GM12878 (cell line): ENCODE data around the gene SPIN1. TPM values are rescaled to one million over a fixed set of nuclear protein-coding genes. Genes with fewer than 3 reads are reported as not detected.

Source experiments
- ATAC-seq: fragments of 200-7000 bp; cut with Tn5 transposase; 3 replicates; pipeline ENCODE4 v1.9.1; 2020; ENCODE audit warnings: mild to moderate bottlenecking, moderate library complexity
- BruUV-seq: library from RNA; stranded (reverse); fragments of 400-500 nt; replicated peaks from 2 replicates; lab custom pipeline; 2021; lab: Mats Ljungman, UMichigan
- CTCF ChIA-PET: fragments of 300-600 bp; sonication (Branson Sonifier 250); formaldehyde crosslinking; extraction: SDS; loops from one replicate; lab custom pipeline; 2021; ENCODE audit warnings: inconsistent platforms; lab: Yijun Ruan, JAX
- POLR2A ChIA-PET: fragments of 350-600 bp; formaldehyde crosslinking; extraction: SDS; loops from one replicate; lab custom pipeline; 2021; ENCODE audit warnings: inconsistent platforms; lab: Charles Lee
- RAD21 ChIA-PET: fragments of 300-600 bp; sonication (Branson Sonifier 250); formaldehyde crosslinking; loops from one replicate; lab custom pipeline; 2023; ENCODE audit warnings: antibody characterized with exemption; ENCODE audit not compliant: unreplicated experiment; lab: Charles Lee
- SMC1A ChIA-PET: fragments of 300-600 bp; sonication (Branson Sonifier 250); formaldehyde crosslinking; loops from one replicate; lab custom pipeline; 2023; ENCODE audit not compliant: unreplicated experiment, uncharacterized antibody; lab: Charles Lee
- DNase-seq: peaks from one replicate; pipeline ENCODE4 v3.0.0-alpha.2; 2011; ENCODE audit warnings: low read depth, low spot score
- FAIRE-seq: peaks from 3 replicates; lab custom pipeline; 2011; peaks lifted over from hg19 to GRCh38; lab: Jason Lieb, UNC
- H2AFZ ChIP-seq: 2 replicates; pipeline ENCODE4 v1.6.0; 2011; ENCODE audit warnings: low read depth, low read length, control low read depth; ENCODE audit not compliant: control insufficient read depth
- H3K27ac ChIP-seq: 2 replicates; pipeline ENCODE4 v1.5.1; 2011; ENCODE audit warnings: control low read depth; ENCODE audit not compliant: control insufficient read depth, insufficient read depth
- H3K27me3 ChIP-seq, 2 experiments: replicated peaks in 1 of 2; 2 replicates each; pipeline versions ENCODE4 v1.6.0 to v1.6.1; 2011; ENCODE audit warnings: low read length in 1 of 2; ENCODE audit not compliant: control insufficient read depth in 2 of 2, insufficient read depth in 2 of 2
- H3K36me3 ChIP-seq, 2 experiments: 2 replicates each; pipeline ENCODE4 v1.5.1; 2011; ENCODE audit warnings: low read length in 1 of 2; ENCODE audit not compliant: control insufficient read depth in 2 of 2, insufficient read depth in 2 of 2
- H3K4me1 ChIP-seq: 2 replicates; pipeline ENCODE4 v1.6.1; 2011; ENCODE audit warnings: mild to moderate bottlenecking, low read length, moderate library complexity, mixed read lengths; ENCODE audit not compliant: control insufficient read depth, insufficient read depth
- H3K4me2 ChIP-seq: 2 replicates; pipeline ENCODE4 v1.6.0; 2011; ENCODE audit warnings: control low read depth; ENCODE audit not compliant: control insufficient read depth, insufficient read depth
- H3K4me3 ChIP-seq: fragments of 200-600 bp; sonication (generic); 2 replicates; pipeline ENCODE4 v1.5.1; 2016
- H3K79me2 ChIP-seq: 2 replicates; pipeline ENCODE4 v1.6.0; 2011; ENCODE audit warnings: low read length; ENCODE audit not compliant: control insufficient read depth, insufficient read depth
- H3K9ac ChIP-seq: 2 replicates; pipeline ENCODE4 v1.8.0; 2011; ENCODE audit warnings: low read length, control low read depth, mixed read lengths; ENCODE audit not compliant: control insufficient read depth, insufficient read depth
- H3K9me3 ChIP-seq: replicated peaks from 3 replicates; pipeline ENCODE4 v1.5.1; 2011; ENCODE audit warnings: mild to moderate bottlenecking, low read length; ENCODE audit not compliant: control insufficient read depth, insufficient read depth
- H4K20me1 ChIP-seq: 2 replicates; pipeline ENCODE4 v1.6.0; 2011; ENCODE audit not compliant: control insufficient read depth, insufficient read depth
- ATF7 ChIP-seq: fragments of 450-650 bp; IDR thresholded peaks from 2 replicates; pipeline ENCODE4 v1.6.1; 2016; ENCODE audit warnings: low read depth, mild to moderate bottlenecking
- BCLAF1 ChIP-seq: fragments of 450-650 bp; IDR thresholded peaks from 2 replicates; pipeline ENCODE4 v1.6.1; 2017; ENCODE audit warnings: antibody characterized with exemption, mild to moderate bottlenecking, moderate library complexity
- CUX1 ChIP-seq: IDR thresholded peaks from 2 replicates; pipeline ENCODE4 v1.6.1; 2012; ENCODE audit warnings: improper control_type of control experiment, low read depth, low read length; ENCODE audit not compliant: insufficient replicate concordance
- EP300 ChIP-seq, 2 experiments: fragments of 150-350 bp in 1 of 2; IDR thresholded peaks; 2 replicates each; pipeline ENCODE4 v1.6.1; 2011 to 2012; ENCODE audit warnings: low read depth in 2 of 2, low read length in 2 of 2, borderline replicate concordance in 1 of 2, improper control_type of control experiment in 1 of 2, inconsistent platforms in 1 of 2; ENCODE audit not compliant: control insufficient read depth in 1 of 2
- HCFC1 ChIP-seq: fragments of 150-350 bp; IDR thresholded peaks from 2 replicates; pipeline ENCODE4 v1.6.1; 2014; ENCODE audit warnings: low read length
- IKZF2 ChIP-seq, 2 experiments: fragments of 450-650 bp; IDR thresholded peaks; 2 replicates each; pipeline ENCODE4 v1.6.1; 2017; ENCODE audit warnings: mild to moderate bottlenecking in 2 of 2, moderate library complexity in 2 of 2
- IRF5 ChIP-seq: fragments of 450-650 bp; IDR thresholded peaks from 2 replicates; pipeline ENCODE4 v1.6.1; 2017; ENCODE audit warnings: borderline replicate concordance
- MTA2 ChIP-seq: fragments of 450-650 bp; IDR thresholded peaks from 2 replicates; pipeline ENCODE4 v1.6.1; 2016; ENCODE audit warnings: low read depth, mild to moderate bottlenecking, moderate library complexity
- MTA3 ChIP-seq: IDR thresholded peaks from 2 replicates; pipeline ENCODE4 v1.6.1; 2012; ENCODE audit warnings: low read length, inconsistent platforms, borderline replicate concordance
- MYB ChIP-seq: fragments of 150-350 bp; IDR thresholded peaks from 2 replicates; pipeline ENCODE4 v1.6.1; 2014; ENCODE audit warnings: mild to moderate bottlenecking, low read depth, low read length, borderline replicate concordance
- NFXL1 ChIP-seq: fragments of 450-650 bp; IDR thresholded peaks from 2 replicates; pipeline ENCODE4 v1.6.1; 2017; ENCODE audit warnings: antibody characterized with exemption, mild to moderate bottlenecking, borderline replicate concordance
- NFYB ChIP-seq: IDR thresholded peaks from 2 replicates; pipeline ENCODE4 v1.6.1; 2011; ENCODE audit warnings: low read depth, mild to moderate bottlenecking, low read length, improper control_type of control experiment, moderate library complexity; ENCODE audit not compliant: insufficient read depth
- WGBS: methylation state at CpG from one replicate; pipeline ENCODE4 v1.1.6; 2016; ENCODE audit warnings: low lambda C conversion rate; ENCODE audit not compliant: insufficient replicate concordance, insufficient coverage; ENCODE audit errors: missing lambda C conversion rate; 5-methylcytosine and 5-hydroxymethylcytosine counted together
- in situ Hi-C: fragments of 300-500 bp; cut with MboI; formaldehyde crosslinking; loops from 9 replicates; pipeline ENCODE4 v1.14.3; 2018; ENCODE audit warnings: mixed read lengths
- intact Hi-C: fragments of 100-400 bp; cut with micrococcal nuclease; formaldehyde crosslinking; loops from one replicate; pipeline ENCODE4 v1.14.2; 2022; ENCODE audit not compliant: unreplicated experiment
- polyA plus RNA-seq, 11 experiments: library from polyadenylated mRNA; depleted of rRNA in 4 of 11; unstranded in 6 of 11; stranded (reverse) in 5 of 11; fragments of >200 nt; fragmentation: Nextera tagmentation in 4 of 11; fragmentation: Illumina TruSeq in 1 of 11; extraction: Ambion mirVana in 4 of 11; extraction: Trizol in 1 of 11; gene quantifications; 1 replicate in 1 of 11; 2 replicates in 10 of 11; pipeline versions ENCODE4 v1.2.1 to v1.2.3, GENCODE V29; 2011 to 2016; ENCODE audit warnings: inconsistent platforms in 2 of 11, missing spikeins in 2 of 11, low read depth in 1 of 11
- total RNA-seq, 4 experiments: library from RNA; depleted of rRNA in 3 of 4; stranded (reverse); fragments of >200 nt in 3 of 4; fragmentation: Illumina TruSeq in 1 of 4; extraction: Trizol in 1 of 4; gene quantifications; 2 replicates each; pipeline versions ENCODE4 v1.2.1 to v1.2.3, GENCODE V29; 2013 to 2021

The SPIN1 gene
- total and polyA plus RNA-seq, 10 of the 15 experiments (the other 5 are each of a cell fraction or from before 2014, with no cell fraction given), result 6.6 to 30.3 (median 17.1) TPM

GRCh38 chr9:88403340-88403739, 15.1 kb downstream of the SPIN1 start:
- FAIRE-seq (no peak), DNase-seq (no peak), ATAC-seq (no peak)
- Histone ChIP-seq H3K4me2 (no peak overlapping the region), H3K79me2 (no peaks in the 10 kb centered on the region), H2AFZ (no peak overlapping the region), H3K27me3 (no peaks in the 10 kb centered on the region), H3K27ac (no peak overlapping the region), H3K36me3 (no peaks in the 10 kb centered on the region; a peak in 1 of 4 replicates), H3K9ac (no peak overlapping the region), H3K4me1 (no peaks in the 10 kb centered on the region), H3K4me3 (no peak overlapping the region), H3K9me3 (no peaks in the 10 kb centered on the region), H4K20me1 (no peaks in the 10 kb centered on the region)
- ChIA-PET SMC1A (interaction anchor here (0.7 to 1.4 kb wide), 3 partner anchors 9 to 23 kb away, joined by 3 to 4 read pairs (median 3); no protein-coding TSS in a partner anchor), POLR2A (no interaction called here), RAD21 (no interaction called here), CTCF (interaction anchor here (1.0 to 1.7 kb wide), 3 partner anchors 9 to 176 kb away, joined by 3 to 5 read pairs (median 4); no protein-coding TSS in a partner anchor)
- intact Hi-C loops, result no loop called here
- BruUV-seq, result no TSS peak
- WGBS, result 78% methylated on average over 4 of the region's 4 CpGs
- in situ Hi-C loops, result no loop called here
- TF ChIP-seq BCLAF1 (no peak), IRF5 (no peak), ATF7 (no peak), NFYB (no peak), MTA3 (no peak), MTA2 (no peak), IKZF2 (IDR thresholded peaks at IDR 0.05) (no peak), NFXL1 (no peak), EP300 (IDR thresholded peaks at IDR 0.05; ENCODE audit: borderline replicate concordance in 1 of 2, control insufficient read depth in 1 of 2, low read depth in 2 of 2, low read length in 2 of 2) (no peak), MYB (no peak), HCFC1 (no peak), CUX1 (no peak)
